AML-193 (cell line): Measurements from ENCODE around the gene CNPPD1.

Source experiments
- DNase-seq, 2 experiments: peaks; one replicate each; lab custom pipeline; 2025; lab: John Stamatoyannopoulos, UW

Gene CNPPD1

GRCh38 chr2:219176818-219177551 lies at the start of gene CNPPD1:
Gene CNPPD1 (minus strand): TSS chr2:219176925. CDS start chr2:219176828, 97 bp downstream.
- peak; percentile 67 to 82 for DNase-seq

DNA sequence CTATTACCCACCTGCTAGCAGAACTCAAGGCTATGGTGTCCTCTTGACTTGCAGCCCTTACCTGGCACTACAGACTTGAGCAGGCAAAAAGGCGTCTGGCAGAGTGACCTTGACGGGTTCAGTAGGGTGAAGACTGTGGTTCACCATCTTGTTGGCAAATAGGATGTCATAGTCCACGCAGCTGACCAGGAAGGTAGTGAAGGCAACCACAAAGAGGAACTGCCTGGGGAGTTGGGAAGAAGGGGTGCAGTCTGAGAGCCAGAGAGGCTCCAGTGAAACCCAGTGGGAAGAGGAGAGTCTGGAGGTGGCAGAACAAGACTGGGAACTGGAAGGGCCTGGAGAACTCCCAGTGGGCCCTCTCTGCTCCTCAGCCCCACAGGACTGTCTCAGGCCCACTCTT lies 48.6 kb upstream of the CNPPD1 start:
- DNase-seq = peak; percentile 88 to 92

GRCh38 chr2:219223831-219224610 lies 47.3 kb upstream of the CNPPD1 start:
- no peak for DNase-seq

DNA sequence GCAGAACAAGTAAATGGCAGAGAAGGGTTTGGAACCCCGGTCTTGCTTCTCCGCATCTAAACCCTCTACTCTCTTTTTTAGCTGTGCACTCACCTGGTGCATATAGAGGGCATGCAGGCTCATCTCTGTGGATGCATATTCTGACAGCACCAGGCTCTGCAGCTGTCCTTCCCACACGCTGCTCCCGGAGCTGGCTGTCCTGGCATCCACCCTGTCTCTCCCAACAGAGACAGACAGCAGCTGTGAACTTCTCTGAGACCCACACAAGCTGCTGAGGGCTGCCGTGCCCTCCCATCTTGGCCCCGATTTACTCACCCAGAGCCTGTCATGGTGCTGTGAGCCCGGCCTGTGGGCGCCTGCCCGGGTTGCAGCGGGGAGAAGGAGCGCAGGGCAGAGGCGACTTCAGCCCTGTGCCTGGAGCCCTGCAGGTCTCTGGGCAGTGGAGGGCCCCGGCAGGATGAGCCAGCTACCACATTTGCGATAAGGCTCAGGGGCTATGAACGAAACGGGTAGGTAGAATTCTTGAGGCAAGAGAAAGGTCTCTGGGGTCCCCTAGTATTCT lies 45.3 kb upstream of the CNPPD1 start:
- no peak for DNase-seq

DNA sequence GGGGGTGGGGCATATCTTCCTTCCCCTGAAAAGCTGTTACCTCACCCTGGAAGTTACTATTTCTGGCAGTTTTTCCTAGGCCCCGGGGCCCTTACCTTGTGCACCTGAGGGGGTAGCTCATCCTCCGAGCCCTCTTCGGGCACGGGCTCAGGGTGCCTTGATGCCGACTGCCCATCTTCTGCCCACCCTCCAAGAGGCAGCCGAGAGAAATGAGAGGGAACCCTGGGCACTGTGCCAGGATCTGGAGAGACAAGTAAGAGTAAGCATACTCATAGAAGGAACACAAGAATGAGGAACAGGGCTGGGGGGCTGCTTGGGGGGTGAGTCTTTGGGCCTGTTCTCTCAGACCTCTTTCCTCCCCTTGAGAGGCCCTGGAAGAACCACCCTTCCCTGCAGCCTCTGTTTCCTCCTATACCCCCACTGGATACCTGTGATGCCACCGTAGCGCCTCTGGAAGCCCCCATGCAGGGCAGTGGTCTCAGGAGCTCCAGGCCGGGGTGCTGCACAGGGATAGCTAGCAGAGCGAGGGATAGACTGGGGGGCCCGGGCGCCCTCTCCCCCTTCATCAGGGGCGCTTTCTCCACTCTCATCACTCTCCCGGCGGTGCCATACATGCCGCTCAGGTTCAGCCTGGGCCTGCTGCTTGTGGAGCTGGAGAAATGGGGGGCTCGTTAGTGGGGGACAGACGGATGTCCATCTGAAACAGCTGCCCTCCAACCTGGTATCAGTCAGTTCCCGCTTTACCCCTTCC lies 44.1 kb upstream of the CNPPD1 start:
- DNase-seq = no peak

DNA sequence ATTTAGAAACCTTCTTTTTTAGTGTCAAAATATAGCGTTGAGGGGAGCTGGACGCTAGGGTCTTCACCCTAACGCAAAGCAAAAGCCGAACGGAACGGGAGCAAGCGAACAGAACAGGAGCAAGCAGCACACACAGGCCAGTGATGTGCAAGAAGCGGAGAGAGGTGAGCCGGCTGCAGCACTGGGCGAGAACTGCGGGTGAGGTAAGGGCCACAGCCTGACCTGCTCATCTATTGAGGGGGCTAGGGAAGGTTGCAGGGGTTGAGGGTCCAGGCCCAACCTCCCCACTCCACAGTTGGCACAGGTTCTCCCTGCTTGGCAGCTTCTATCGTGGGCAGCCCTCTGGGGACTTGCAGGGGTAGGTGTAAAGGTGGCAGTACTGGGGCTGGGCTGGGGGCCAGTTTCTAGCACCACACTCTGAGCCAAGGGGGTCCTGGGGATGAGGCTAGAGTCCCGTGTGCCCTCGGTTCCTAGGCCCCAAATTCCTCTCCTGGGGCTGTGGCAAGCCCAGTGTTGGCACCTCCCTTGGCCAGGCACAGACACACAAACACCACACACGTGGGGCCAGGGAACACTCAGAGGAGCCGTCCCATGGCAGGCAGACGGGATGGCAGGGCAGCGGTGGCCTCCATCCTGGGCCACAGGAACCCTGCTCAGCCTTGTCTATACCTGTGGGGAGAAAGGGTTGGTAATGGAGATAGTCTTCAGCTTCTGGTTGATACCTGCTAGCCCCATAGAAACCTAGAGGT lies 43.2 kb upstream of the CNPPD1 start:
- DNase-seq = no peak

- no peak for DNase-seq
Measured at GRCh38 chr2:219218732-219219701, 42.3 kb upstream of the CNPPD1 start, which contains the start of gene ABCB6. Gene ABCB6 (minus strand): TSS chr2:219218958. CDS start chr2:219218673, 285 bp downstream.

DNA sequence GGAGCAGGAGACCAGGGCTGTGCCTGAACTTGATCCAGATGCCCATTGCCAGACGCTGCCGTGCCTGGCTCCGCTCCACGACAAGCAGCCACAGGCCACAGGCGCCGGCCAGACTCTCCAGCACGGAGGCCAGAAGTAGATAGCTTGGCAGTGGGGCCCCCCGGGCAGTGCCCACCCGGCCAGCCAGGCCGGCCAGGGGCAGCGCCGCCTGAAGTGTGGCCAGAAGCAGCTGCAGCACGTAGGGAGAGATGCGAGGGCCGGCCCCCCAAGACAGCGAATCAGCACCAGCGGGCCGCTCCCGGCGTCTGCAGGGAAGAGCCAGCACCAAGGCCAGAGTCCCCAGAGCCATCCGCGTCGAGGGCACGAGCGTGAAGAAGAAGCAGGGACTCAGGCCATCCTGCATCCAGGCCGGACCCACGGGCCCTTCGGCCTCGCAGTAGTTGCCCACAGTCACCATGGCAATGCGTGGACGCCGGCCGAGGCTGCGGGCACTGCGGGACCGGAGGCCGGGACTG lies 41.5 kb upstream of the CNPPD1 start:
- DNase-seq = no peak

DNA sequence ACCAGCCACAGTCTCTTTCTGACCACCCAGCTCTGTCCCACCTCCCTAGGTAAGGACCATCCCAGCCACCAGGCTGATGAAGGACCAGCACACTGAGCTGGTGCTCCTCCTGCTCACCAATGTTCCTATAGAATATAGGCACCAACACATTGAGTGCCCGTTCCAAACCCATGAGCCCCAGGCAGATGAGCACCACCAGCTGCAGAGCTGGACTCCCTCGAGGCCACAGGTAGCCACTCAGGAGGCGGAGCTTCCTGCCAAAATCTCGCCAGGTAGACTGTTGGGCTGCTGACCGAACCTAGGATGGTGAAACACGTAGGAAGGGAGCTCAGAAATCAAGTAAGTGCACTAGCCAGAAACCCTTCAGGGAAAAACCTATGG lies 39.8 kb upstream of the CNPPD1 start:
- no peak for DNase-seq

DNA sequence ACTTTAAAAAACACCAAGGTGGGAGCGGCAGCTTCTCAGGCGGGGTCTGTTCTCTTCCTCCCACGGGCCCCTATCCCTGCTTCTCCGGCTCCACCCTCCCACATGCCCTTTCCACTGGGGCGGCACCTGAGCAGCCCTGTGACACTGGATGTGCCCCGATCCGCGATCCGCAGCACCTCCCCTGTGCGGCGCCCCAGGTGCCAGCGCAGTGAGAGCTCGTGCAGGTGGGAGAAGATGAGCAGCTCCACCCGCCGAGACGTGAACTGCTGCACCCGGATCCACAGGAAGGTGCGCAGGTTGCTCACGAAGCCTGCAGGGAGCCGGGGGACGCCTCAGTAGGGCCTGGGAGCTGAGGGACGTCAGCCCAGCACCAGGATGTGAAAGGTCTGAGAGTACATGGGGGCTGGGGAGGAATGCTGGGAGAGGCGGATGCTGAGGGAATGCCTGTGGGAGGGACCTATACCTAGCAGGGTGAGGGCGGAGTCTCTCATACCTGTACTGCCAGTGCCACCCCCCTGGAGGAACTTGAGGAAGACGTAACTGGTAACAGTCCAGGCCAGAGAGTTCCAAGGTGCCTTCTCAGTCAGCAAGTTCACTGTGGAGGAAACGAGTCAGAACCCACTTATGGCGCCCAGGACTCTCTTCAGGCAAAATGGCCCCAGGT lies 39.3 kb upstream of the CNPPD1 start:
- no peak for DNase-seq

DNA sequence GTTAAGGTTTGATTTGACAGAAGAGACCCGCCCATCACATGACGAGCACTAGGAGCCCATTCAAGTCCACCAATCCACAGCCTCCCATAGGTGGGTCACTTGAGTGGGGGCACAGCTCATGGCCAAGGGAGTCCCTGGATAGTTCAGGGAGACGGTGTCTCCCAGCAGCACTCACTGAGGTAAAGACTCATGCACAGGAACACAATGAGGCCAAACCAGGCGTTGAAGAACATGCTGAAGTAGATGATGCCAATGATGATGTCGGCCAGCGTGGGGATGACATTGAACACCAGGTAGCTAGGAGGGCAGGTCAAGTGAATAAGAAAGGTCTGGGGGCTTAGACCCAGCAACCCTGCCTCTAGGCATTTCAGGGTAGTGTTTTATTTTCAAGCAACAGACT lies 38.1 kb upstream of the CNPPD1 start:
- DNase-seq = no peak

DNA sequence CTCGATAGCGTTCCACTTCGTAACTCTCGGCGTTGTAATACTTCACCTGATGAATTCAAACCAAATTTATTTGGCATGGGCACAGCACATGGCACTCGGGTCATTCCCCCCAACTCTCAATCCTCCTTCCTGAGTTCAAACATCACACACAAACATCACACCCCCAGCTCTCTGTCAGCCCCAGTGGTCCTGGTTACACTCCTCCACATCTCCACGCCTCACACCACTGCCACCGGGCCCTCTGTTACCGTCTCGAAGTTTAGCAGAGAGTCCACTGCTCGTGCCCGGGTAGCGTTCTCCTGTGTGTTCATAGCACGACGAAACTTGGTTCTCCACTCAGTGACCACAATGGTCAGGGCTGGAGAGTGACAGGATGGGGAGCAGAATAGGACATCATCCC lies 37.4 kb upstream of the CNPPD1 start:
- no peak for DNase-seq

DNA sequence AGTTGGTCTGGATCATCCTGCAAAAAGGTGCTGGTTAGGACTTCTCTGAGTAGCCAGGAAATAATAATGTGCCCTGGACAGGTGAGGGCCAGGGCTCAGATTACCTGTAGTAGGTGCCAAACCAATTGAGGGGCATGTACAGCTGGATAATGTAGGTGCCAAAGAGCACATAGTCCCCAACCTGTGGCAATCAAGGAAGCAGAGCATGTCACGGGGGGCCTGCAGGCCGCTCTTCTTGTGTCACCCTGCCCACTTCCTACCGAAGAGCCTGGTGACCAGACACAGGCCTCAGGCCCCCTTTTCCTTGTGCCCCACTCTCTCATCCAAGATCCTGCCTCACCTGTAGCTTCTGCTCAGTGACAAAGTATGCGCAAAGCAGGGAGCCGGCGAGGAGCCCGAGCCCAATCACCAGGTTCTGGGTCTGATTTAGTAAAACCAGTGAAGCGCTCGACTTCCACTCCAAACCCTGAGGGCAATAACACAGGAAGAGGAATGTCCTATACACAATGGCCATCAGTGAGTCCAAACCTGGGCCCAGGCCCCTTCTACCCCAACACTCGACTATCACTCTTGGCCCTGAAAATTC lies 36.9 kb upstream of the CNPPD1 start:
- DNase-seq = no peak

GRCh38 chr2:219213026-219213415 lies 36.3 kb upstream of the CNPPD1 start:
- DNase-seq = no peak

- no peak for DNase-seq
Measured at GRCh38 chr2:219210886-219211362, 34.2 kb upstream of the CNPPD1 start.

- DNase-seq = no peak
Measured at GRCh38 chr2:219210196-219210885, 33.6 kb upstream of the CNPPD1 start.

- no peak for DNase-seq
Measured at GRCh38 chr2:219209236-219210195, 32.8 kb upstream of the CNPPD1 start.
